Glutamatergic neuron (in vitro differentiated cells): Measurements from ENCODE around the gene NUAK2. TPM values are rescaled to one million over a fixed set of nuclear protein-coding genes. Genes with fewer than 3 reads are reported as not detected.
A peak's percentile ranks its signal among the peaks of the same experiment; 100 is the strongest.

Source experiments
- DNase-seq: peaks from one replicate; pipeline ENCODE4 v3.0.0; 2022
- H3K27ac Mint-ChIP-seq: one replicate; pipeline ENCODE4 v1.8.0; 2020; ENCODE audit warnings: mild to moderate bottlenecking, mixed read lengths, inconsistent platforms; ENCODE audit not compliant: unreplicated experiment
- H3K27me3 Mint-ChIP-seq: one replicate; pipeline ENCODE4 v1.8.0; 2020; ENCODE audit warnings: mild to moderate bottlenecking, moderate library complexity, mixed read lengths, inconsistent platforms; ENCODE audit not compliant: unreplicated experiment
- H3K36me3 Mint-ChIP-seq: one replicate; pipeline ENCODE4 v1.8.0; 2020; ENCODE audit warnings: mild to moderate bottlenecking, mixed read lengths, inconsistent platforms; ENCODE audit not compliant: unreplicated experiment
- H3K4me1 Mint-ChIP-seq: one replicate; pipeline ENCODE4 v1.8.0; 2020; ENCODE audit warnings: mild to moderate bottlenecking, low read depth, mixed read lengths, inconsistent platforms; ENCODE audit not compliant: unreplicated experiment
- H3K4me3 Mint-ChIP-seq: one replicate; pipeline ENCODE4 v1.8.0; 2020; ENCODE audit warnings: mild to moderate bottlenecking, mixed read lengths, inconsistent platforms; ENCODE audit not compliant: unreplicated experiment
- H3K9me3 Mint-ChIP-seq: one replicate; pipeline ENCODE4 v1.8.0; 2020; ENCODE audit warnings: mild to moderate bottlenecking, moderate library complexity, mixed read lengths, inconsistent platforms; ENCODE audit not compliant: unreplicated experiment
- CTCF ChIP-seq: fragments of 200-600 bp; sonication (generic); IDR thresholded peaks from one replicate; pipeline ENCODE4 v1.5.0; 2021; ENCODE audit not compliant: partially characterized antibody, unreplicated experiment
- total RNA-seq: library from RNA; stranded (reverse); fragmentation: NEBNext Ultra II Directional; extraction: Animal tissue kit (Norgen Biotek cat#: 25700); gene quantifications from one replicate; pipeline ENCODE4 v1.2.1, GENCODE V29; 2021; ENCODE audit not compliant: unreplicated experiment

NUAK2 gene
- total RNA-seq, 1 donor from 2014 or later, result 8.0 TPM

- H3K4me1 Mint-ChIP-seq, result peaks cover 62% of the 10 kb centered on the region
- H3K4me3 Mint-ChIP-seq, result peak overlapping the region; percentile 61
- H3K9me3 Mint-ChIP-seq, result peaks cover 21% of the 10 kb centered on the region
Observed at GRCh38 chr1:205255941-205256780, 65.4 kb downstream of the NUAK2 start.

More at GRCh38 chr1:205255941-205256780, 65.4 kb downstream of the NUAK2 start:
- Mint-ChIP-seq H3K27ac (peak overlapping the region; percentile 91), H3K27me3 (peaks cover 18% of the 10 kb centered on the region), H3K36me3 (no peaks in the 10 kb centered on the region)
- TF ChIP-seq CTCF, result peak; percentile 97
- DNase-seq, result peak; percentile 95

Other genes with a start within 250 kb of the NUAK2 start
- gene TMEM81, start 237.3 kb downstream of the NUAK2 start, total RNA-seq, result 9.3 TPM
- 20.6 TPM for gene RBBP5, start 199.8 kb downstream of the NUAK2 start, total RNA-seq
- 9.2 TPM for gene DSTYK, start 110.0 kb downstream of the NUAK2 start, total RNA-seq
- gene TMCC2, start 93.8 kb downstream of the NUAK2 start, total RNA-seq, result 80.1 TPM
- 125 TPM for gene KLHDC8A, start 35.2 kb upstream of the NUAK2 start, total RNA-seq
- 2.0 TPM for gene LEMD1, start 100.3 kb upstream of the NUAK2 start, total RNA-seq
- 1.1 TPM for gene BLACAT1, start 134.3 kb upstream of the NUAK2 start, total RNA-seq
- 1.7 TPM for gene CDK18, start 182.9 kb upstream of the NUAK2 start, total RNA-seq